D721Med (cell line): Measurements from ENCODE around the gene ANGPTL8.

Source experiments
- DNase-seq: peaks from one replicate; pipeline ENCODE4 v3.0.0; 2011; ENCODE audit warnings: low spot score; ENCODE audit not compliant: insufficient read length
- FAIRE-seq: peaks from 2 replicates; lab custom pipeline; 2011; peaks lifted over from hg19 to GRCh38; lab: Jason Lieb, UNC
- CTCF ChIP-seq: IDR thresholded peaks from 2 replicates; pipeline ENCODE4 v1.5.1; 2012; ENCODE audit warnings: mild to moderate bottlenecking, control low read depth; ENCODE audit not compliant: insufficient read depth; ENCODE audit errors: missing control alignments

ANGPTL8 gene

GRCh38 chr19:11214387-11214786 is 25.0 kb upstream of the ANGPTL8 start:
- FAIRE-seq (no peak), DNase-seq (no peak)
- TF ChIP-seq CTCF: no peak

DNA sequence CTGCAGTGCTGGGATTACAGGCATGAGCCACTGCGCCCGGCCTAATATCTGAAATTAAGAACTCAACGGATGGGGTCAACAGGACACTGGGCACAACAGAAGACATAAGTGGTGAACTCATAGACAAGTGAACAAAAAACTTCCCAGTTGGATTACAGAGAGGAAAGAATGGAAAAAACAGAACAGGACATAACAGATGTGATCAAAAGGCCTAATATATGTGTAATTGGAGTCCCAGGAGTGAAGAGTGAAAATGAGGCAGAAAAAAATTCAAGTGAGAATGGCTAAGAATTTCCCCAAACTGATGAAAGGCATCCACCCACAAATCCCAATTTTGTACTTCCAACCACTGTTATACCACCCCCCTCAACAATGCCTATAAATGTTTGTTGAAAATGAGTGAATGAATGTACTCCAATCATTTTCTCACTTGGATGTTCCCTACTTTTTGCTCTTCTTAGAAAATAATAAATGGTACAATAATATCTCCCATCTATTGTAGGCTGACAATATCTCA is 18.3 kb upstream of the ANGPTL8 start:
- FAIRE-seq: no peak
- DNase-seq: no peak
- TF ChIP-seq CTCF: no peak

- FAIRE-seq: no peak
- no peak for TF ChIP-seq CTCF
- DNase-seq: no peak
Observed at GRCh38 chr19:11223200-11223599, 16.2 kb upstream of the ANGPTL8 start.

GRCh38 chr19:11224429-11224828 is 15.0 kb upstream of the ANGPTL8 start:
- FAIRE-seq (no peak), DNase-seq (no peak)
- TF ChIP-seq CTCF: no peak

DNA sequence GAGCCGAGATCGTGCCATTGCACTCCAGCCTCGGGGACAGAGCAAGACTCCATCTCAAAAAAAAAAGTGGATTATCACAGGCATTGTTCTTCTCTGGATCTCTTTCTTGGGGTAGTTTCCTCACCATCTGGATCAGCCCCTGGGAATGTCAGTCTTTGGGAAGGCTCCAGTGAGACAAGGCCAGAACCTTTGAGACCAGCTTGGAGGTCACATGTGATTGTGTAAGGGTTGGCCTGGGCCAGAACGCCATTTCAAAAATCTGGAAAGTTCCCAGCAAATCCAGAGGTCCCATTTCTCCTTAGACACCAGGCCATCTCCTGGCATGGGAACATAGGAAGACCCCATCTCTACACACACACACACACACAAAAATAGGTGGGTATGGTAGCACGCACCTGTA is 14.2 kb upstream of the ANGPTL8 start:
- no peak for TF ChIP-seq CTCF
- no peak for DNase-seq
- FAIRE-seq: no peak

- DNase-seq: no peak
- TF ChIP-seq CTCF: no peak
- FAIRE-seq: no peak
Observed at GRCh38 chr19:11225815-11226214, 13.6 kb upstream of the ANGPTL8 start.

DNA sequence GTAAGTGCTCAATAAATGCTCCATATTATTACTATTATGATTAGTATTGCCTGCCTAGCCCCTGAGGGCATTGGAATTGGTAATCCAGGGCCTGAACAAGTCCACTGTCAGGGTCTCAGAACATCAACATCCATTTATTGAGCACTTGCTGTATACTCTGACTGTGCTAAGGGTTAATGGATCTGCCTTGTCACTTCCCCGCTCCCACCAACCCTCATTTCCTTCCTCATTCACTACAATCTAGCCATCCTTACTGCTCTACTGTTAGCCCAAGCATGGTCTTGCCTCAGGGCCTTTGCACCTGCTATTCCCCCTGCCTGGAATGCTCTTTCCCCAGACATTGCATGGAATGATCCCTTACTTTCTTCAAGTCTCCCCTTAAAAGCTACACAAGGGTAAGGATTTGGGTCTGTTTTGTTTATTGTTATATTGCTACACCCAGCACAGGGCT is 12.7 kb upstream of the ANGPTL8 start:
- no peak for DNase-seq
- TF ChIP-seq CTCF: no peak
- no peak for FAIRE-seq
